Ovary (tissue), 10 donors: ENCODE data around the gene OTULINL. TPM values are rescaled to one million over a fixed set of nuclear protein-coding genes. Genes with fewer than 3 reads are reported as not detected.

Experiments used
- DNase-seq, 5 donors: peaks; one replicate each; pipeline ENCODE4 v3.0.0-alpha.2; 2019 to 2020
- H3K27ac ChIP-seq, 2 donors: fragments of 200-600 bp; one replicate each; pipeline versions ENCODE4 v1.5.1 to v1.8.0; 2019 to 2022
- H3K27me3 ChIP-seq: fragments of 200-600 bp; one replicate; pipeline ENCODE4 v1.8.0; 2022
- H3K36me3 ChIP-seq: fragments of 200-600 bp; sonication (generic); one replicate; pipeline ENCODE4 v1.5.1; 2019
- H3K4me1 ChIP-seq: one replicate; pipeline ENCODE4 v1.8.1; 2013; ENCODE audit warnings: mild to moderate bottlenecking, moderate library complexity; ENCODE audit not compliant: insufficient read depth
- H3K4me3 ChIP-seq: fragments of 200-600 bp; sonication (generic); one replicate; pipeline ENCODE4 v1.5.1; 2017
- H3K9me3 ChIP-seq, 2 donors: fragments of 200-600 bp in 1 of 2; sonication (generic) in 1 of 2; one replicate each; pipeline versions ENCODE4 v1.5.1 to v1.8.1; 2013 to 2019; ENCODE audit warnings: mild to moderate bottlenecking in 1 of 2, moderate library complexity in 1 of 2
- CTCF ChIP-seq, 3 donors: fragments of 450-650 bp in 2 of 3; fragments of 200-600 bp in 1 of 3; IDR thresholded peaks; one replicate each; pipeline versions ENCODE4 v1.5.1 to v1.8.0; 2016 to 2022; ENCODE audit warnings: antibody characterized with exemption in 3 of 3, mild to moderate bottlenecking in 1 of 3
- EP300 ChIP-seq: sonication (generic); formaldehyde crosslinking; IDR thresholded peaks from one replicate; pipeline ENCODE4 v1.6.1; 2017; ENCODE audit warnings: antibody characterized with exemption
- POLR2A ChIP-seq: fragments of 450-650 bp; IDR thresholded peaks from one replicate; pipeline ENCODE4 v1.6.1; 2017; ENCODE audit warnings: antibody characterized with exemption, mild to moderate bottlenecking, moderate library complexity
- WGBS, 3 donors: extraction: QIAGEN DNeasy Blood & Tissue Kit in 1 of 3; methylation state at CpG; one replicate each; pipeline versions ENCODE4 v1.1.5 to v1.1.7; 2013 to 2017; 5-methylcytosine and 5-hydroxymethylcytosine counted together
- intact Hi-C, 4 donors: fragments of 100-400 bp; cut with DNase I; formaldehyde crosslinking; loops; one replicate each; pipeline versions ENCODE4 v1.11.0 to v1.15.1; 2022 to 2023
- long read RNA-seq, 3 donors: library from polyadenylated mRNA in 2 of 3; unstranded in 2 of 3; transcript quantifications; one replicate each; pipeline ENCODE4 v2.0.0 and lab custom pipeline, GENCODE V29; 2021 to 2026
- polyA plus RNA-seq, 2 donors: library from polyadenylated mRNA; stranded (reverse); fragments of 200-250 nt in 1 of 2; fragments of 350-450 nt in 1 of 2; fragmentation: Illumina TruSeq in 1 of 2; extraction: RNeasy Lipid Tissue Mini Kit (QIAGEN cat#74804) in 1 of 2; gene quantifications; one replicate each; pipeline ENCODE4 v1.2.3, GENCODE V29; 2013 to 2014
- total RNA-seq, 7 donors: library from RNA; depleted of rRNA in 2 of 7; stranded (reverse); fragments of >200 nt in 2 of 7; fragmentation: NEBNext Ultra II Directional in 3 of 7; extraction: Animal tissue kit (Norgen Biotek cat#: 25700) in 3 of 7; gene quantifications; one replicate each; pipeline versions ENCODE4 v1.1.0 to v1.2.4, GENCODE V29; 2016 to 2023
- donor health status: DM: no; HTN: no; CAD: no; lungs with moderate emphysema.
- donor health status: DM: no; HTN: no; CAD: no.
- donor health status: Bipolar disorder and iron deficiency.
- donor health status: DM: yes; HTN: yes; CAD: no.
- donor health status: DM: no; HTN: no; CAD: no.
- donor health status: DM: yes; HTN: yes; CAD: no.

OTULINL gene
- total RNA-seq (10 to 100 TPM in 1 of 7 donors, 1 to 10 TPM in 6; 3.6 to 14.9 (median 5.3) TPM), polyA plus RNA-seq (1 to 10 TPM; 2.3 to 5.6 TPM)
- long read RNA-seq, donor 1, transcript OTULINL-201 (8 exons, 3,597 nt) = major isoform, 29 of 35 reads
- long read RNA-seq, donor 1, partial matches to known transcripts = 1 of 35 reads
- long read RNA-seq, donor 1, other reads (novel, unspliced or antisense) = 5 of 35 reads
- long read RNA-seq, donor 2, transcript OTULINL-201 (8 exons, 3,597 nt) = major isoform, 11 of 733 reads
- long read RNA-seq, donor 2, partial matches to known transcripts = 722 of 733 reads
- long read RNA-seq, donor 2, other reads (novel, unspliced or antisense) = 0 of 733 reads
- long read RNA-seq, donor 3, transcript OTULINL-201 (8 exons, 3,597 nt) = major isoform, 15 of 21 reads
- long read RNA-seq, donor 3, partial matches to known transcripts = 3 of 21 reads
- long read RNA-seq, donor 3, other reads (novel, unspliced or antisense) = 3 of 21 reads

- WGBS, 3 donors = 5 to 9% (median 8%) methylated on average over 39 to 63 of the region's 63 CpGs
- peak within 1 kb of the TSS; percentile 44 for H3K4me3 ChIP-seq
- TF ChIP-seq CTCF (IDR thresholded peaks at IDR 0.05) (no peak), POLR2A (no peak), EP300 (no peak)
- H3K27me3 ChIP-seq = no peaks in the 10 kb centered on the region
- H3K9me3 ChIP-seq = no peaks in the 10 kb centered on the region
- DNase-seq = peak; percentile 89 to 93 (median 91)
- no peaks in the 10 kb centered on the region for H3K4me1 ChIP-seq
- peak within 1 kb of the TSS; percentile 50 for H3K27ac ChIP-seq
- H3K36me3 ChIP-seq = no peaks in the 10 kb centered on the region
- intact Hi-C loops = loop anchor here in 1 of 4 donors (5.0 kb wide), 1 partner anchor 184 kb away; no protein-coding TSS in a partner anchor
Observed at GRCh38 chr5:14581106-14581890, at the start of gene OTULINL. Gene OTULINL (plus strand): TSS chr5:14581792. CDS start chr5:14581895, 103 bp downstream.

- WGBS, 3 donors = 59 to 69% (median 59%) methylated on average over 3 of the region's 3 CpGs
- H3K27me3 ChIP-seq = no peaks in the 10 kb centered on the region
- intact Hi-C loops = no loop called here
- no peaks in the 10 kb centered on the region for H3K36me3 ChIP-seq
- no peak for DNase-seq
- no peaks in the 10 kb centered on the region for H3K9me3 ChIP-seq
- peaks cover 8% of the 10 kb centered on the region for H3K4me1 ChIP-seq
- H3K4me3 ChIP-seq = no peak overlapping the region
- H3K27ac ChIP-seq = no peak overlapping the region
- no peak for TF ChIP-seq EP300
Observed at GRCh38 chr5:14532180-14532579, 49.4 kb upstream of the OTULINL start.

GRCh38 chr5:14534773-14535172 lies 46.8 kb upstream of the OTULINL start:
- no peaks in the 10 kb centered on the region for H3K36me3 ChIP-seq
- DNase-seq = no peak
- WGBS, 3 donors = 2 to 19% (median 3%) methylated on average over 7 of the region's 7 CpGs
- no peaks in the 10 kb centered on the region for H3K27me3 ChIP-seq
- H3K9me3 ChIP-seq = no peaks in the 10 kb centered on the region
- no peak overlapping the region for H3K4me3 ChIP-seq
- TF ChIP-seq POLR2A (no peak), CTCF (IDR thresholded peaks at IDR 0.05) (no peak), EP300 (no peak)
- peaks cover 8% of the 10 kb centered on the region for H3K4me1 ChIP-seq
- no peak overlapping the region for H3K27ac ChIP-seq
- intact Hi-C loops = no loop called here

GRCh38 chr5:14545308-14545707 lies 36.3 kb upstream of the OTULINL start:
- intact Hi-C loops = no loop called here
- DNase-seq = no peak
- H3K27me3 ChIP-seq = no peaks in the 10 kb centered on the region
- TF ChIP-seq EP300 = no peak
- 57 to 58% (median 58%) methylated on average over 3 of the region's 3 CpGs for WGBS, 3 donors
- no peak overlapping the region for H3K27ac ChIP-seq
- no peaks in the 10 kb centered on the region for H3K36me3 ChIP-seq
- H3K9me3 ChIP-seq = peaks cover 0 to 6% of the 10 kb centered on the region in 2 donors
- no peaks in the 10 kb centered on the region for H3K4me1 ChIP-seq
- H3K4me3 ChIP-seq = no peak overlapping the region

GRCh38 chr5:14545862-14546261 lies 35.7 kb upstream of the OTULINL start:
- no peaks in the 10 kb centered on the region for H3K27me3 ChIP-seq
- no peaks in the 10 kb centered on the region for H3K36me3 ChIP-seq
- no peak overlapping the region for H3K27ac ChIP-seq
- peaks cover 0 to 6% of the 10 kb centered on the region in 2 donors for H3K9me3 ChIP-seq
- 40 to 87% (median 63%) methylated on average over 1 of the region's 1 CpG for WGBS, 3 donors
- H3K4me1 ChIP-seq = no peaks in the 10 kb centered on the region
- intact Hi-C loops = no loop called here
- DNase-seq = no peak
- H3K4me3 ChIP-seq = no peak overlapping the region
- no peak for TF ChIP-seq CTCF (IDR thresholded peaks at IDR 0.05)
- TF ChIP-seq POLR2A = no peak
